ENCODE measurements around the gene CPHXL.

The CPHXL gene

DNA sequence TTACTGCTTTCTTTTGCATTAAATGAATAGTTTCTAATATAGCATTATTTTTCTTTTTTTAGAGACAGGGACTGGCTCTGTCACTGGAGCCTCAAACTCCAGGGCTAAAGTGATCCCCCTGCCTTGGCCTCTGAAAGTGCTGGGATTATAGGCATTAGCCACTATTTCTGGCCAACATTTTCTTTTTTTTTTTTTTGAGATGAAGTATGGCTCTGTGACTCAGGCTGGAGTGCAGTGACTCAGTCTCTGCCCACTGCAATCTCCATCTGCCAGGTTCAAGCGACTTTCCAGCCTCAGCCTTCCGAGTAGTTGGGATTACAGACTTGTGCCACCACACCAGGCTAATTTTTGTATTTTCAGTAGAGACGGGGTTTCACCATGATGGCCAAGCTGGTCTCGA, 23.0 kb downstream of the CPHXL start:
- ATAC-seq: no peak

DNA sequence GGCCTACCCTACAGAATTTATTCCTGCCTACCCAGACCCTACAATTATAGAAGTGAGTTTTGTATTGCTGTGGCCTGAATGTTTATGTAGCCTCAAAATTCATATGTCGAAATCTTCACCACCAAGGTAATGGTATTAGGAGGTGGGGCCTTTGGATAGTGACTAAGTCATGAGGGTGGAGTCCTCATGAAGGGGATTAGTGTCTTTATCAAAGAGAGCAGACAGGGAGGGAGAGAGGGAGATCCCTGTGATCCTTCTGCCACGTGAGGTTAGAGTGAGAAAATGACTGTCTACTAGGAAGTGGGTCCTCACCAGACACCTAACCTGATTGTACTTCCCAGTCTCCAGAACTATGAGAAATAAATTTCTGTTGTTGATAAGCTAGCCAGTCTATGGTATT, 24.0 kb downstream of the CPHXL start:
- no peak for ATAC-seq
- TF ChIP-seq ZC3H10 (CRISPR knock-in tag; IDR thresholded peaks at IDR 0.05): no peak
- TF ChIP-seq GLIS3 (CRISPR knock-in tag; IDR thresholded peaks at IDR 0.05): no peak
- no peak for TF ChIP-seq TCF4 (CRISPR knock-in tag; IDR thresholded peaks at IDR 0.05; ENCODE audit: borderline replicate concordance)
- TF ChIP-seq ZNF8 (CRISPR knock-in tag; IDR thresholded peaks at IDR 0.05): no peak
- TF ChIP-seq, protein P1, sequence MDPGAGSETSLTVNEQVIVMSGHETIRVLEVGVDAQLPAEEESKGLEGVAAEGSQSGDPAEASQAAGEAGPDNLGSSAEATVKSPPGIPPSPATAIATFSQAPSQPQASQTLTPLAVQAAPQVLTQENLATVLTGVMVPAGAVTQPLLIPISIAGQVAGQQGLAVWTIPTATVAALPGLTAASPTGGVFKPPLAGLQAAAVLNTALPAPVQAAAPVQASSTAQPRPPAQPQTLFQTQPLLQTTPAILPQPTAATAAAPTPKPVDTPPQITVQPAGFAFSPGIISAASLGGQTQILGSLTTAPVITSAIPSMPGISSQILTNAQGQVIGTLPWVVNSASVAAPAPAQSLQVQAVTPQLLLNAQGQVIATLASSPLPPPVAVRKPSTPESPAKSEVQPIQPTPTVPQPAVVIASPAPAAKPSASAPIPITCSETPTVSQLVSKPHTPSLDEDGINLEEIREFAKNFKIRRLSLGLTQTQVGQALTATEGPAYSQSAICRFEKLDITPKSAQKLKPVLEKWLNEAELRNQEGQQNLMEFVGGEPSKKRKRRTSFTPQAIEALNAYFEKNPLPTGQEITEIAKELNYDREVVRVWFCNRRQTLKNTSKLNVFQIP (CRISPR knock-in tag; IDR thresholded peaks at IDR 0.05; ENCODE audit: borderline replicate concordance, low read depth): no peak
- no peak for TF ChIP-seq ISL1 (CRISPR knock-in tag; IDR thresholded peaks at IDR 0.05)
- no peak for TF ChIP-seq ESRRG (CRISPR knock-in tag; IDR thresholded peaks at IDR 0.05)
- TF ChIP-seq ARNTL (CRISPR knock-in tag; IDR thresholded peaks at IDR 0.05; ENCODE audit: borderline replicate concordance, low read depth): no peak
- TF ChIP-seq TOX (CRISPR knock-in tag; IDR thresholded peaks at IDR 0.05; ENCODE audit: borderline replicate concordance): no peak
- TF ChIP-seq CSDC2 (CRISPR knock-in tag; IDR thresholded peaks at IDR 0.05): no peak
- no peak for TF ChIP-seq BACH2 (CRISPR knock-in tag; IDR thresholded peaks at IDR 0.05; ENCODE audit: borderline replicate concordance)
- no peak for TF ChIP-seq ZNF70 (CRISPR knock-in tag; IDR thresholded peaks at IDR 0.05)

More for the DNA sequence above, 23.0 kb downstream of the CPHXL start:
- TF ChIP-seq SNAI2 (CRISPR knock-in tag; IDR thresholded peaks at IDR 0.05) (no peak), CSDC2 (CRISPR knock-in tag; IDR thresholded peaks at IDR 0.05) (no peak), ISL1 (CRISPR knock-in tag; IDR thresholded peaks at IDR 0.05) (no peak), PPARA (CRISPR knock-in tag; IDR thresholded peaks at IDR 0.05; ENCODE audit: borderline replicate concordance) (no peak), ZNF8 (CRISPR knock-in tag; IDR thresholded peaks at IDR 0.05) (no peak), BACH2 (CRISPR knock-in tag; IDR thresholded peaks at IDR 0.05; ENCODE audit: borderline replicate concordance) (no peak), RARB (CRISPR knock-in tag; IDR thresholded peaks at IDR 0.05) (no peak), ZC3H10 (CRISPR knock-in tag; IDR thresholded peaks at IDR 0.05) (no peak), ZNF70 (CRISPR knock-in tag; IDR thresholded peaks at IDR 0.05) (no peak)
- TF ChIP-seq, protein P1 (CRISPR knock-in tag; IDR thresholded peaks at IDR 0.05; ENCODE audit: borderline replicate concordance, low read depth): no peak
- TF ChIP-seq, protein P2, sequence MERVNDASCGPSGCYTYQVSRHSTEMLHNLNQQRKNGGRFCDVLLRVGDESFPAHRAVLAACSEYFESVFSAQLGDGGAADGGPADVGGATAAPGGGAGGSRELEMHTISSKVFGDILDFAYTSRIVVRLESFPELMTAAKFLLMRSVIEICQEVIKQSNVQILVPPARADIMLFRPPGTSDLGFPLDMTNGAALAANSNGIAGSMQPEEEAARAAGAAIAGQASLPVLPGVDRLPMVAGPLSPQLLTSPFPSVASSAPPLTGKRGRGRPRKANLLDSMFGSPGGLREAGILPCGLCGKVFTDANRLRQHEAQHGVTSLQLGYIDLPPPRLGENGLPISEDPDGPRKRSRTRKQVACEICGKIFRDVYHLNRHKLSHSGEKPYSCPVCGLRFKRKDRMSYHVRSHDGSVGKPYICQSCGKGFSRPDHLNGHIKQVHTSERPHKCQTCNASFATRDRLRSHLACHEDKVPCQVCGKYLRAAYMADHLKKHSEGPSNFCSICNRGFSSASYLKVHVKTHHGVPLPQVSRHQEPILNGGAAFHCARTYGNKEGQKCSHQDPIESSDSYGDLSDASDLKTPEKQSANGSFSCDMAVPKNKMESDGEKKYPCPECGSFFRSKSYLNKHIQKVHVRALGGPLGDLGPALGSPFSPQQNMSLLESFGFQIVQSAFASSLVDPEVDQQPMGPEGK (CRISPR knock-in tag; IDR thresholded peaks at IDR 0.05; ENCODE audit: borderline replicate concordance): no peak

DNA sequence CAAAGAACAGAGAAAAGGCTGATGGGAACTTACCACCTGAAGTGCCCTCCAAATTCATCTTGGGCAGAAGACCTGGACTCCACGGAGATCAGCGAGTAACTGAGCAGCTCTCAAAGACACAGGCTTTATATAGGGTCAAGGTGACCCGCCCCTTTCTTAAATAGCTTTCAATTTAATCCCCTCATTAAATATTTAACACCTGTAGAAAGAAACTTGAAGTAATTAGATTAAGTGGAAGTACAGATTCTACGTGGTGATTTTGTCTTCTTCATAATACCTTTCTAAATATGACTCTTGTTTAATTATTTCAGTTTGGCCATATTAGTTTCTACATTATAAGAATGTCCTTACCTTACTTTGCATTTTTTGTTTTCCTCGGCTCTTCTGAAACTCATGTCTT, 24.9 kb downstream of the CPHXL start, which contains the start of gene DUXB:
Gene DUXB, minus strand, starts transcription at position 101 of the 400 bp plus-strand sequence. Its CDS starts 43 bp downstream, at position 58.
- no peak for TF ChIP-seq PPARA (CRISPR knock-in tag; IDR thresholded peaks at IDR 0.05; ENCODE audit: borderline replicate concordance)
- TF ChIP-seq ZC3H10 (CRISPR knock-in tag; IDR thresholded peaks at IDR 0.05): no peak
- TF ChIP-seq, protein P3, sequence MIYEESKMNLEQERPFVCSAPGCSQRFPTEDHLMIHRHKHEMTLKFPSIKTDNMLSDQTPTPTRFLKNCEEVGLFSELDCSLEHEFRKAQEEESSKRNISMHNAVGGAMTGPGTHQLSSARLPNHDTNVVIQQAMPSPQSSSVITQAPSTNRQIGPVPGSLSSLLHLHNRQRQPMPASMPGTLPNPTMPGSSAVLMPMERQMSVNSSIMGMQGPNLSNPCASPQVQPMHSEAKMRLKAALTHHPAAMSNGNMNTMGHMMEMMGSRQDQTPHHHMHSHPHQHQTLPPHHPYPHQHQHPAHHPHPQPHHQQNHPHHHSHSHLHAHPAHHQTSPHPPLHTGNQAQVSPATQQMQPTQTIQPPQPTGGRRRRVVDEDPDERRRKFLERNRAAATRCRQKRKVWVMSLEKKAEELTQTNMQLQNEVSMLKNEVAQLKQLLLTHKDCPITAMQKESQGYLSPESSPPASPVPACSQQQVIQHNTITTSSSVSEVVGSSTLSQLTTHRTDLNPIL (CRISPR knock-in tag; IDR thresholded peaks at IDR 0.05; ENCODE audit: low read depth): no peak
- TF ChIP-seq ZNF8 (CRISPR knock-in tag; IDR thresholded peaks at IDR 0.05): no peak
- TF ChIP-seq, protein P4, sequence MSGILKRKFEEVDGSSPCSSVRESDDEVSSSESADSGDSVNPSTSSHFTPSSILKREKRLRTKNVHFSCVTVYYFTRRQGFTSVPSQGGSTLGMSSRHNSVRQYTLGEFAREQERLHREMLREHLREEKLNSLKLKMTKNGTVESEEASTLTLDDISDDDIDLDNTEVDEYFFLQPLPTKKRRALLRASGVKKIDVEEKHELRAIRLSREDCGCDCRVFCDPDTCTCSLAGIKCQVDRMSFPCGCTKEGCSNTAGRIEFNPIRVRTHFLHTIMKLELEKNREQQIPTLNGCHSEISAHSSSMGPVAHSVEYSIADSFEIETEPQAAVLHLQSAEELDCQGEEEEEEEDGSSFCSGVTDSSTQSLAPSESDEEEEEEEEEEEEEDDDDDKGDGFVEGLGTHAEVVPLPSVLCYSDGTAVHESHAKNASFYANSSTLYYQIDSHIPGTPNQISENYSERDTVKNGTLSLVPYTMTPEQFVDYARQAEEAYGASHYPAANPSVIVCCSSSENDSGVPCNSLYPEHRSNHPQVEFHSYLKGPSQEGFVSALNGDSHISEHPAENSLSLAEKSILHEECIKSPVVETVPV (CRISPR knock-in tag; IDR thresholded peaks at IDR 0.05): no peak
- TF ChIP-seq ISL1 (CRISPR knock-in tag; IDR thresholded peaks at IDR 0.05): no peak
- no peak for TF ChIP-seq TCF4 (CRISPR knock-in tag; IDR thresholded peaks at IDR 0.05; ENCODE audit: borderline replicate concordance)
- no peak for ATAC-seq

DNA sequence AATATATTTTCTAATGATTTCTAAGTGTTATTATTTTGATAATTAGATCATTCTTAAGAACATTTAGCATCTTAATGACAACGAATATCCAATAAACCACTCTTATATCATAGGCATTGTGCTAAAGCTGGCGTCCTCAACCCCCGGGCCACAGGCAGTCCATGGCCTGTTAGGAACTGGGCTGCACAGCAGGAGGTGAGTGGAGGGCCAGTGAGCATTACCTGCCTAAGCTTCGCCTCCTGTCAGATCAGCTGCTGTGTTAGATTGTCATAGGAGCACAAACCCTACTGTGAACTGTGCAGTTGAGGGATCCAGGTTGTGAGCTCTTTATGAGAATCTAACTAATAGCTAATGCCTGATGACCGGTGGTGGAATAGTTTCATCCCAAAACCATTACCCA, 28.7 kb downstream of the CPHXL start:
- TF ChIP-seq ZFP3 (CRISPR knock-in tag; IDR thresholded peaks at IDR 0.05) (no peak), TOX (CRISPR knock-in tag; IDR thresholded peaks at IDR 0.05; ENCODE audit: borderline replicate concordance) (no peak), GLIS3 (CRISPR knock-in tag; IDR thresholded peaks at IDR 0.05) (no peak), ZC3H10 (CRISPR knock-in tag; IDR thresholded peaks at IDR 0.05) (no peak), ESRRG (CRISPR knock-in tag; IDR thresholded peaks at IDR 0.05) (no peak), CSDC2 (CRISPR knock-in tag; IDR thresholded peaks at IDR 0.05) (no peak)
- TF ChIP-seq, protein P1 (CRISPR knock-in tag; IDR thresholded peaks at IDR 0.05; ENCODE audit: borderline replicate concordance, low read depth): no peak
- no peak for ATAC-seq
